Measurements from ENCODE around the gene TM2D1. TPM values are rescaled to one million over a fixed set of nuclear protein-coding genes. Genes with fewer than 3 reads are reported as not detected.
A peak's percentile ranks its signal among the peaks of the same experiment; 100 is the strongest.

Gene TM2D1
- total RNA-seq, 1 donor from 2014 or later: 47.8 TPM

GRCh38 chr1:61641578-61642336 is 83.2 kb downstream of the TM2D1 start:
- Histone ChIP-seq H3K4me1 (peaks cover 16% of the 10 kb centered on the region), H3K4me3 (peak overlapping the region; percentile 40), H3K27ac (peak overlapping the region; percentile 78), H3K36me3 (no peaks in the 10 kb centered on the region), H3K27me3 (ENCODE audit: low read depth) (no peaks in the 10 kb centered on the region), H3K9me3 (no peaks in the 10 kb centered on the region)
- ATAC-seq (peak; percentile 89 to 90), DNase-seq (peak; percentile 83)
- peak; percentile 70 for TF ChIP-seq CTCF (IDR thresholded peaks at IDR 0.05)
- intact Hi-C loops (cut with DNase I): no loop called here

- Histone ChIP-seq H3K4me1 (peaks cover 16% of the 10 kb centered on the region), H3K4me3 (peak overlapping the region; percentile 40), H3K27me3 (ENCODE audit: low read depth) (no peaks in the 10 kb centered on the region), H3K27ac (peak overlapping the region; percentile 78), H3K36me3 (no peaks in the 10 kb centered on the region), H3K9me3 (no peaks in the 10 kb centered on the region)
- no peak for TF ChIP-seq CTCF (IDR thresholded peaks at IDR 0.05)
- intact Hi-C loops (cut with DNase I): no loop called here
- DNase-seq (no peak), ATAC-seq (peak; percentile 43 to 65)
These were observed 84.1 kb downstream of the TM2D1 start for GRCh38 chr1:61640531-61641530.

- Histone ChIP-seq H3K9me3 (no peaks in the 10 kb centered on the region), H3K36me3 (no peaks in the 10 kb centered on the region), H3K4me3 (no peak overlapping the region), H3K27me3 (ENCODE audit: low read depth) (no peaks in the 10 kb centered on the region), H3K27ac (peak overlapping the region; percentile 68), H3K4me1 (peaks cover 16% of the 10 kb centered on the region)
- intact Hi-C loops (cut with DNase I): no loop called here
- TF ChIP-seq CTCF (IDR thresholded peaks at IDR 0.05): no peak
- no peak for ATAC-seq
- no peak for DNase-seq
These were observed 85.2 kb downstream of the TM2D1 start for GRCh38 chr1:61639608-61640336.

- Histone ChIP-seq H3K4me1 (peaks cover 16% of the 10 kb centered on the region), H3K9me3 (no peaks in the 10 kb centered on the region), H3K36me3 (no peaks in the 10 kb centered on the region), H3K27me3 (ENCODE audit: low read depth) (no peaks in the 10 kb centered on the region), H3K4me3 (no peak overlapping the region), H3K27ac (peak overlapping the region; percentile 68)
- DNase-seq (no peak), ATAC-seq (no peak)
- intact Hi-C loops (cut with DNase I): no loop called here
- no peak for TF ChIP-seq CTCF (IDR thresholded peaks at IDR 0.05)
These were observed 85.9 kb downstream of the TM2D1 start for GRCh38 chr1:61638911-61639605.

All from lower lobe of right lung (tissue), 2 donors.